COR-L47 (cell line): ENCODE measurements around the gene FLNB.

Experiments used
- DNase-seq: peaks from one replicate; lab custom pipeline; 2025; lab: John Stamatoyannopoulos, UW

FLNB gene

DNA sequence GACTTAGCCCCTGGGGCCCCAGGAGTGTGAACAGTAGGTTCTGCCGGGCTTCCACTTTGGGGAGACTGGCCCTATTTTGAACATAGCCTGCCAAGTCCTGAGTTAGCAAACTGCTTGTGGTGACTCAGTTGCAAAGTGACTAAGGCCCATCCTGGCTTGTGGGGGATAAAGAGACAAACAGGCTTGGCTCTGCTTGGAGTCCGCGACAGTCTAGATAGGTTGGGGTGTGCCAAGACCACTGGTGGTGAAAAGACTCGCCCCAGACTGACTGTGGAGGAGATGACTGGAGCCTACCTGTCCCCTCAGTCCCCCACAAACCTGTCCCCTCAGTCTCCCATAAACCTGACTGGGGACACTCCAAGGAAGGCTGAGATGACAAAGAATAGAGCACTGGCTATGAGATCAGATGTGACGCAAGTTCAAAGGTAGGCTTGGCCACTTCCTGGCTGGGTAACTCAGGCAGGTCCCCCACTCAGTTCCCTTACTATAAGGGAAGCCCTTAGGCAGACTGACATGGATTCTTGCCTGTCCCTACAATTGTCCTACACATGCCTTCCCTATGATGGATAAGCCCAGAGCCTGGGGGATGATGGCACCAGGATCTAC, 198.3 kb downstream of the FLNB start:
- DNase-seq: no peak

DNA sequence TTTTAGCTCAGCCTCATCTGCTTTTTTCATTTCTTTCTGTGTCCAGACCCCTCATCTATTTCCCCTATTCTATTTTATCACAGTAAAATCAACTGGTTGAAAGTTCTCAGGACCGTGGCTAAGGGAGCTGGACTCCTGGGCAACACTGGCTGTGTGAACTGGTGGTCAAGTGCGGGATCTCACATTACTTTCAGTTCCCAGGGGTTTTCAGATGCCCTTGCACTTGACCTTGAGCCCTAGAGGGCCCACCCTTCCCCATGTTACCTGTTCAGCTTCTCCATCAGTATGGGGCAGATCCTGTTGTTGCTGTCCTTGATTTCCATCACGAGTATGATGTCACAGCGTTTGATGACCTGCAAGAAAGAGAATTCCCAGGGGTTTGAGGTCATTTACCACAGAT, 199.7 kb downstream of the FLNB start:
- no peak for DNase-seq

DNA sequence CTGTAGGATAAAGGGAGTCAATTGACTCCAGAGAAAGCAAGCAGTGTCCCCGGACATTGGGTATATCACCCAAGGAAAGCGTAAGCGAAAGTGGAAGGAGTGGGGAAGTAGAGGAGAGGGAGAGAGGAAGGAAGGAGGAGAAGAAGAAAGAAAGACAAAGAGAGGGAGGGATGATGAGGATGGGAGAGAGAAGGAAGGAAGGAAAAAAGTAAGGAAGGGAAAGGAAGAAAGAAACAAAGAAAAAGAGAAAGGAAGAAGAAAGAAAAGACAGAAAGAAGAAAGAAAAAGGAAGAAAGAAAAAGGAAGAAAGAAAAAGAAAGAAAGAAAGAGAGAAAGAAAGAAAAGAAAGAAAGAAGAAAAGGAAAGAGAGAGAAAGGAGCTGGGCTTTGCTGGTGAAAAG, 201.7 kb downstream of the FLNB start:
- DNase-seq: no peak

DNA sequence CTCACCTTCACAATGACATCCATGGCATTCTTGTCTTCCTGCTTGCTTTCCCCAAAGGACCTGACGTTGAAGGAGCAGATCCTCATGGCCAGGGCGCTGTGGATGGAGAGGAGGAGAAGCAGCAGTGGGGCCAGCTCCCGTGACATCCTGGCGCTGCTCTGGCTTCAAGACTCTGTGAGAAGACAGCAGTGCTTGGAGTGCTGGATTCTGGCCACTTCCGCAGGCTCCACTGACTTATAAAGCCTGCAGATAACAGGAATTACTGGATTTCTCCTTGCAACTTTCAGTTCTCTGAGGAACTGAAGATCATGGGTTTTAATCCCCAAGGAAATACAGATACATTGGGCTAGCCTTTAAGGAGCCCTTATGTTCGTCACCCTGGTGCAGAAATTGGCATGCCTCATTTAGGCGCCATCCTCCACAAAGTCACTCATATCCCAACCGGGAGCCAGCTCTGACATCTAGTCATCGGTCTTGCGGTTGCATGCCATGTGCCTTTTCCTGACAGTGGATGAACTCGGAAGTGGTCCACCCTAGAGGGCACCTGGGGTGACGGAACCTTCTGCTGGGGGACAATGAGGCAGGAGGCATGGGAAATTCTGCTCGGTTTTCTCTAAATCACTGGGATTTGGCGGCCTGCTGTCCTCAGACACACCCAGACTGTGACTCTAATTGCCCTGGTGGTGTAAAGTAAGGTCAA, 202.7 kb downstream of the FLNB start, which contains the start of gene DNASE1L3:
TSS of gene DNASE1L3 (minus strand) at position 212 of the 700 bp plus-strand sequence. CDS start at position 146, 66 bp downstream.
- DNase-seq: no peak

DNA sequence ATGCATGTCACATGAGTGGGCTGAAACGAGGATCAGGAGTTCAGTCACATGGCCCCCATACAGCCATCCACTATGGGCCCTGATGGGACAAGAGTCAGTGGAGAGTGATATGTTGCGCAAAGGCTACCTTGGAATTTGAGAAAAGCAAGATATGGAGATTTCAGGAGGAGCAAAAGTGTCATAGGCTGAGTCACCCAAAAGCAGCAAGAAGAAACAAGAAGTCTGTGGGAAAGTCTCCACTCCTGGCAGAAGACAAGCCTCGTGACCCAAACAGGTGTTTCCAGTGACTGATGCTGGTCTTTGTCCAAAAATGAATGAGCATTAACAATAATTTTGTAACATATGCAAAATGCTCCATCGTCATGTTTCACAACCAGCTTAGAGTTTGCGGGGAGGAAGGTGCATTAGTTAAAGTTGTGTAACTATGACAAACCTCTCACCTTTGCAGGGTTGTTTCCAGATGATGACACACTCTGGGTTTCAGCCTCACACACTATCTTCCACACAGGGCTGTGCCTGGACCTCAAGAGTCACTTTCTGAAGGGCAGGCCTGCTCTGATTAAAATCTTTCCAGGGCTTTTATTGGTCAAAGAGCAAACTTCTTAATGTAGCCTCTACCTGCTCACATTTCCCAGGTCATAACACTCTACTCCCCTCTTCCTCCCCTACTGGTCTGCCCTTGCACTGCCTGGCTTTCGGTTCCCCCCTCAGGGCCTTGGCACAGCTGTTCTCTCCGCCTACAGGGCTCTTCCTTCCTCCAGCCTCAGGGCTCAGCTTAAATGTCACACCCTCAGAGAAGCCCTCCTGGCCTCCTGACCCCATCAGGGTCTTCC, 206.5 kb downstream of the FLNB start:
- DNase-seq: no peak

DNA sequence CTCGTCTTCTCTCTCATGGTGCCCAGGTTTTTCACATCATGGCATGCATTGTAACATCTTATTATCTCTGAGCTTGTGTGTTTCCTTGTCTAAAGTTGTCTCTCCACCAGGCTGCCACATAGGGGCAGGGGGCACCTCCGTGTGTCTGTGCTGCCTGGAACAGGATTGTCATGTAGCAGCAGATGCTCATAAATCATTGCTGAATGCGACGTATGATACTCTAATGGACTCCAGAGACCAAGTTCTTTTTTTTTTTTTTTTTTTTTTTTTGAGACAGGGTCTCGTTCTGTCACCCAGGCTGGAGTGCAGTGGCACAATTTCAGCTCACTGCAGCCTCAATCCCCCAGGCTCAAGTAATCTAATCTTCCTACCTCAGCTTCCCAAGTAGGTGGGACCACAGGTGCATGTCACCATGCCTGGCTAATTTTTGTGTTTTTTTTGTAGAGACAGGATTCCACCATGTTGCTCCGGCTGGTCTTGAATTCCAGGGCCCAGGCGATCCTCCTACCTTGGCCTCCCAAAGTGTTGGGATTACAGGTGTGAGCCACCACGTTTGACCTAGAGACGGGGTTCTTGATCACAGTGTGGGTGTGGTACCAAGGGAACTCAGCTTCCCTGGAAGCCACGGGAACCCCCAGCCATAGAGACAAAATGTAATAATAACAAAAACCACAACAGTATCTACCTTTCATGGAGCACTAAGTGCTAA, 207.2 kb downstream of the FLNB start:
- DNase-seq: no peak

DNA sequence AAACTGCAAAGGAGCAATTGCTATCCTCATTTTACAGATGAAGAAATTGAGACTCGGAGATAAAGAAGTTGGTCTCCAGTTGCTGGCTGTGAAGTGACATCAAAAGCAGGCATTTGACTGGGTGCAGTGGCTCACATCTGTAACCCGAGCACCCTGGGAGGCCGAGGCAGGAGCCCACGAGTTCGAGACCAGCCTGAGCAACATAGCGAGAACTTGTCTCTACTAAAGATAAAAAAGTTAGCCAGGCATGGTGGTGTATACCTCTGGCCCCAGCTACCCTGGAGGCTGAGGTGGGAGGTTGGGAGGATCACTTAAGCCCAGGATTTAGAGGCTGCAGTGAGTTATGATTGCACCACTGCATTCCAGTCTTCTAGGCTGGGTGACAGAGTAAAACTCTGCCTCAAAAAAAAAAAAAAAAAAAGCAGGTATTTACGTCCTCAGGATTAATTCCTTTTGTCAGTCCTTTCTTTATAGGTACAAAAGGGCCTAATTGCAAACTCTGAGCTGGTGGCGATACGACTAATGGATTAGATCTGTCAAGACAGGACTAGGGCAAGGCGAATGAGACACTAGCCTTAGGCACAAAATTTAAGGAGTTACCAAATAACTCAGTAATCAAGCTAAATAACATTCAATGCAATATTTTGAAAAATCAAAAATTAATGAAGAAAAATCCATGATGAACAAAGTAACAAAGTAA, 208.4 kb downstream of the FLNB start:
- no peak for DNase-seq

DNA sequence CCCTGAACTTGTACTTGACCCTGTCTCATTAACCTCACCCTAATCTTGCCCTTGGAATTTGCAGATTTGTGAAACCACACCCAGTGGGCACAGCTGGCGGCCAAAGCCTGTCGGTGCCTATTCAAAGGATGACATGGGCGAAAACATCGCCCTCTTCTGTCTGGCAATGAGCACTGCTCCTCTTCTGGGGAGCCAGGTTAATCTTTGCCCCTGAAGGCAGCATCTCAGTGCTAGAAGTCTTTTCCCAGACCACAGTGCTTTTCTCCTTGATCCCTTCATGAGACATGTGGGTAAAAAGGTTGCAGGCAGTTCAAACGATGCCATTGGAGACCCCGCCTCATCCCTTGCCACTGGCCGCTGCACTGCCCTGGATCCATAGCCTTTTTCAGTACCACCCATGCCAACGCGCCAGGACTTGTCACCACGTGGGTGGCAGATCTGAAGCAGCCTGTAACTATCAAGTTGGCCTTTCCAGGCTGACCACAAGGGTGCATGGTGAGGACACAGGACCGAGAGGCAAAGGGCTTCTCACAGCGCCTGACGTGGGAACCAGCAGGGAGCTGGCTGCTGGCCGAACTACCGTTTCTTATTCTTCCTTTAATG, 209.1 kb downstream of the FLNB start:
- no peak for DNase-seq

DNA sequence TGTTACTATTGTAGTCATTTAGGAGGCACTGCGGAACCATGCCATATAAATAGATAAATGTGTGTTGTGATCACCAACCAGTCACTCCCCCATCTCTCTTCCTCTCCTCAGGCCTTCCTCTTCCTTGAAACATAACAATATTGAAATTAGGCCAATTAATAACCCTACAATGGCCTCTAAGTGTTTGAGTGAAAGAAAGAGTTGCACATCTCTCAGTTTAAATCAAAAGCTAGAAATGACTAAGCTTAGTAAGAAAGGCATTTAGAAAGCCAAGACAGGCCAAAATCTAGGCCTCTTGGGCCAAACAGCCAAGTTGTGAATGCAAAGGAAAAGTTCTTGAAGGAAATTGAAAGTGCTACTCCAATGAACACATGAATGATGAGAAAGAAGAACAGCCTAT, 210.7 kb downstream of the FLNB start:
- DNase-seq: no peak
